DOHH2 (cell line): ENCODE data around the gene PSME4.

Experiments
- EZH2phosphoT487 ChIP-seq: fragments of 200-600 bp; sonication (generic); IDR thresholded peaks from 2 replicates; pipeline ENCODE4 v1.6.1; 2017; ENCODE audit warnings: borderline replicate concordance, mild to moderate bottlenecking, antibody characterized with exemption, low read length, moderate library complexity, mixed read lengths
- TF ChIP-seq, protein P1 (sequence below): fragments of 200-600 bp; sonication (generic); IDR thresholded peaks from one replicate; pipeline ENCODE4 v1.5.1; 2014; ENCODE audit warnings: antibody characterized with exemption, mild to moderate bottlenecking, low read depth, low read length; ENCODE audit not compliant: poor library complexity, severe bottlenecking

DNA sequence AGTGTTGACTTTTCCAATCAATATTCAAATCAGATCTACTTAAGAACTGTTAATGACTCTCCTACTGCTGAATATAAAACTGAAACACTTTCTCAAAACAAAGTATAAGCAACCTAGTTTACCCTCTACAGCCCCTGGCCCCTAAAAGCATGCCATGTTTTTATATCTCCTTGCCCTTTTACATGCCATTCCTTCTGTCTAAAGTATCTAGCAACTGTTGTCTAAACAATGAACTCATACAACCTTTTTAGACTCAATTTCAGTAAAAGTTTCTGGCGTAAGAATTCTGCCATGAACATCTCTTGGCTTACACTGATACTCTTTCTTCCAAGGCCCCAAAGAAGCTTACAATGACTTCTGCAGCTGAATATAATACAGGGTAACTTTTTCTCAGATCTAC, 63.2 kb downstream of the PSME4 start:
- TF ChIP-seq, protein P1, sequence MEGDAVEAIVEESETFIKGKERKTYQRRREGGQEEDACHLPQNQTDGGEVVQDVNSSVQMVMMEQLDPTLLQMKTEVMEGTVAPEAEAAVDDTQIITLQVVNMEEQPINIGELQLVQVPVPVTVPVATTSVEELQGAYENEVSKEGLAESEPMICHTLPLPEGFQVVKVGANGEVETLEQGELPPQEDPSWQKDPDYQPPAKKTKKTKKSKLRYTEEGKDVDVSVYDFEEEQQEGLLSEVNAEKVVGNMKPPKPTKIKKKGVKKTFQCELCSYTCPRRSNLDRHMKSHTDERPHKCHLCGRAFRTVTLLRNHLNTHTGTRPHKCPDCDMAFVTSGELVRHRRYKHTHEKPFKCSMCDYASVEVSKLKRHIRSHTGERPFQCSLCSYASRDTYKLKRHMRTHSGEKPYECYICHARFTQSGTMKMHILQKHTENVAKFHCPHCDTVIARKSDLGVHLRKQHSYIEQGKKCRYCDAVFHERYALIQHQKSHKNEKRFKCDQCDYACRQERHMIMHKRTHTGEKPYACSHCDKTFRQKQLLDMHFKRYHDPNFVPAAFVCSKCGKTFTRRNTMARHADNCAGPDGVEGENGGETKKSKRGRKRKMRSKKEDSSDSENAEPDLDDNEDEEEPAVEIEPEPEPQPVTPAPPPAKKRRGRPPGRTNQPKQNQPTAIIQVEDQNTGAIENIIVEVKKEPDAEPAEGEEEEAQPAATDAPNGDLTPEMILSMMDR: no peak
- no peak for TF ChIP-seq EZH2phosphoT487
